Amniotic epithelial cell (primary cell): ENCODE data around the gene RBFOX2.
"Not testable (repeated sequence)": the region's sequence is repeated elsewhere in the genome, so short reads cannot be mapped to it uniquely, and the experiment has no call there.

Experiments used
- DNase-seq: peaks from one replicate; pipeline ENCODE4 v3.0.0-alpha.2; 2010; ENCODE audit warnings: low read depth

The RBFOX2 gene

GRCh38 chr22:35735542-35735941, 293.1 kb downstream of the RBFOX2 start:
- no peak for DNase-seq

- DNase-seq = no peak
Observed at GRCh38 chr22:35734517-35734827, 294.2 kb downstream of the RBFOX2 start.

GRCh38 chr22:35733791-35734516, 294.7 kb downstream of the RBFOX2 start:
- DNase-seq = no peak

- DNase-seq = no peak
Observed at GRCh38 chr22:35733036-35733435, 295.6 kb downstream of the RBFOX2 start.

GRCh38 chr22:35732116-35732515, 296.5 kb downstream of the RBFOX2 start:
- DNase-seq = no peak

GRCh38 chr22:35731321-35731720, 297.3 kb downstream of the RBFOX2 start:
- DNase-seq = no peak

GRCh38 chr22:35729309-35729698, 299.3 kb downstream of the RBFOX2 start:
- no peak for DNase-seq

GRCh38 chr22:35728639-35729308, 299.9 kb downstream of the RBFOX2 start:
- DNase-seq = no peak

GRCh38 chr22:35727436-35727835, 301.2 kb downstream of the RBFOX2 start:
- no peak for DNase-seq

- no peak for DNase-seq
Observed at GRCh38 chr22:35726933-35727332, 301.7 kb downstream of the RBFOX2 start.

GRCh38 chr22:35726398-35726797, 302.2 kb downstream of the RBFOX2 start:
- no peak for DNase-seq

GRCh38 chr22:35725521-35725920, 303.1 kb downstream of the RBFOX2 start:
- no peak for DNase-seq

GRCh38 chr22:35721960-35722359, 306.7 kb downstream of the RBFOX2 start:
- DNase-seq = no peak

- DNase-seq = no peak
Observed at GRCh38 chr22:35719212-35719875, 309.3 kb downstream of the RBFOX2 start.

GRCh38 chr22:35717572-35717971, 311.1 kb downstream of the RBFOX2 start, which contains the start of gene APOL5:
Gene APOL5 (plus strand): TSS chr22:35717872. CDS start chr22:35717872, 0 bp downstream.
- no peak for DNase-seq

- DNase-seq = no peak
Observed at GRCh38 chr22:35712672-35713071, 316.0 kb downstream of the RBFOX2 start.

GRCh38 chr22:35711336-35711735, 317.3 kb downstream of the RBFOX2 start:
- DNase-seq = no peak

GRCh38 chr22:35708917-35709316, 319.7 kb downstream of the RBFOX2 start:
- DNase-seq = no peak

GRCh38 chr22:35708453-35708852, 320.2 kb downstream of the RBFOX2 start:
- DNase-seq = no peak

GRCh38 chr22:35705141-35705540, 323.5 kb downstream of the RBFOX2 start:
- peak; percentile 91 for DNase-seq

- peak; percentile 51 for DNase-seq
Observed at GRCh38 chr22:35703861-35704584, 324.6 kb downstream of the RBFOX2 start.

- DNase-seq = not testable (repeated sequence)
Observed at GRCh38 chr22:35699852-35700251, 328.8 kb downstream of the RBFOX2 start.

- DNase-seq = no peak
Observed at GRCh38 chr22:35697142-35697541, 331.5 kb downstream of the RBFOX2 start.
